H9 (cell line): ENCODE results near the gene RASSF5. TPM values are rescaled to one million over a fixed set of nuclear protein-coding genes. Genes with fewer than 3 reads are reported as not detected.

Experiments used
- DNase-seq: peaks from one replicate; pipeline ENCODE4 v3.0.0-alpha.2; 2017
- H2AFZ ChIP-seq: one replicate; pipeline ENCODE4 v1.6.1; 2013; ENCODE audit warnings: mild to moderate bottlenecking, low read length, control low read depth, moderate library complexity
- H2AK5ac ChIP-seq: 2 replicates; pipeline ENCODE4 v1.6.1; 2013; ENCODE audit warnings: low read length, control low read depth, mixed read lengths; ENCODE audit not compliant: insufficient read length
- H2BK120ac ChIP-seq: one replicate; pipeline ENCODE4 v1.6.1; 2013; ENCODE audit warnings: low read depth, mild to moderate bottlenecking, low read length, control low read depth, inconsistent platforms; ENCODE audit not compliant: poor library complexity, severe bottlenecking
- H2BK12ac ChIP-seq: 2 replicates; pipeline ENCODE4 v1.6.1; 2013; ENCODE audit warnings: low read length, control low read depth, mixed read lengths, low read depth; ENCODE audit not compliant: insufficient read length
- H2BK15ac ChIP-seq: 2 replicates; pipeline ENCODE4 v1.6.1; 2013; ENCODE audit warnings: low read depth, low read length, control low read depth
- H2BK20ac ChIP-seq: one replicate; pipeline ENCODE4 v1.6.1; 2013; ENCODE audit warnings: low read depth, mild to moderate bottlenecking, low read length, control low read depth, inconsistent platforms; ENCODE audit not compliant: poor library complexity, severe bottlenecking
- H2BK5ac ChIP-seq: 2 replicates; pipeline ENCODE4 v1.6.1; 2013; ENCODE audit warnings: low read length, control low read depth, mixed read lengths; ENCODE audit not compliant: insufficient read length
- H3K14ac ChIP-seq: 2 replicates; pipeline ENCODE4 v1.6.1; 2013; ENCODE audit warnings: low read length, control low read depth; ENCODE audit not compliant: insufficient read depth
- H3K18ac ChIP-seq: 2 replicates; pipeline ENCODE4 v1.6.1; 2013; ENCODE audit warnings: low read depth, mild to moderate bottlenecking, mixed read lengths, low read length, control low read depth; ENCODE audit not compliant: insufficient read length
- H3K23ac ChIP-seq: 2 replicates; pipeline ENCODE4 v1.6.1; 2013; ENCODE audit warnings: low read length, control low read depth, mixed read lengths, low read depth; ENCODE audit not compliant: insufficient read length
- H3K23me2 ChIP-seq: 2 replicates; pipeline ENCODE4 v1.6.1; 2013; ENCODE audit warnings: low read depth, mild to moderate bottlenecking, mixed read lengths, low read length, control low read depth; ENCODE audit not compliant: insufficient read length, poor library complexity, severe bottlenecking
- H3K27ac ChIP-seq: 2 replicates; pipeline ENCODE4 v1.5.1; 2013; ENCODE audit warnings: low read length, control low read depth, mixed read lengths, low read depth; ENCODE audit not compliant: insufficient read length
- H3K27me3 ChIP-seq: 2 replicates; pipeline ENCODE4 v1.6.1; 2013; ENCODE audit warnings: low read length, control low read depth, inconsistent platforms; ENCODE audit not compliant: insufficient read depth
- H3K4ac ChIP-seq: 2 replicates; pipeline ENCODE4 v1.6.1; 2013; ENCODE audit warnings: low read depth, mild to moderate bottlenecking, control low read depth, inconsistent platforms, low read length, moderate library complexity
- H3K4me1 ChIP-seq: 2 replicates; pipeline ENCODE4 v1.6.1; 2013; ENCODE audit warnings: low read length, control low read depth, inconsistent platforms; ENCODE audit not compliant: insufficient read depth
- H3K4me2 ChIP-seq: 2 replicates; pipeline ENCODE4 v1.6.1; 2013; ENCODE audit warnings: low read length, control low read depth, mixed read lengths; ENCODE audit not compliant: insufficient read length, insufficient read depth
- H3K56ac ChIP-seq: 2 replicates; pipeline ENCODE4 v1.6.1; 2013; ENCODE audit warnings: low read depth, mild to moderate bottlenecking, mixed read lengths, low read length, control low read depth; ENCODE audit not compliant: insufficient read length
- H3K79me1 ChIP-seq: 2 replicates; pipeline ENCODE4 v1.6.1; 2013; ENCODE audit warnings: low read depth, mild to moderate bottlenecking, moderate library complexity, low read length, control low read depth, inconsistent platforms; ENCODE audit not compliant: insufficient read depth, poor library complexity, severe bottlenecking
- H3K79me2 ChIP-seq: 2 replicates; pipeline ENCODE4 v1.6.1; 2013; ENCODE audit warnings: low read length, control low read depth, inconsistent platforms; ENCODE audit not compliant: insufficient read depth
- H3K9ac ChIP-seq: 2 replicates; pipeline ENCODE4 v1.6.1; 2013; ENCODE audit warnings: low read length, control low read depth, mixed read lengths; ENCODE audit not compliant: insufficient read length; ENCODE audit errors: extremely low read depth
- H3K9me3 ChIP-seq: one replicate; pipeline ENCODE4 v1.6.1; 2013; ENCODE audit warnings: low read depth, low read length, inconsistent platforms; ENCODE audit not compliant: control insufficient read depth
- H3T11ph ChIP-seq: one replicate; pipeline ENCODE4 v1.6.1; 2013; ENCODE audit warnings: mild to moderate bottlenecking, low read length, control low read depth, inconsistent platforms
- H4K20me1 ChIP-seq: one replicate; pipeline ENCODE4 v1.6.1; 2013; ENCODE audit not compliant: control insufficient read depth, insufficient read length, insufficient read depth
- H4K5ac ChIP-seq: 2 replicates; pipeline ENCODE4 v1.6.1; 2013; ENCODE audit warnings: low read depth, mild to moderate bottlenecking, mixed read lengths, low read length, control low read depth; ENCODE audit not compliant: insufficient read length
- H4K8ac ChIP-seq: replicated peaks from 2 replicates; pipeline ENCODE4 v1.6.1; 2013; ENCODE audit warnings: low read length, control low read depth, mixed read lengths, low read depth; ENCODE audit not compliant: insufficient read length
- H4K91ac ChIP-seq: 2 replicates; pipeline ENCODE4 v1.6.1; 2013; ENCODE audit warnings: low read depth, mild to moderate bottlenecking, moderate library complexity, mixed read lengths, low read length, control low read depth; ENCODE audit not compliant: insufficient read length
- H3K27ac Mint-ChIP-seq, 3 experiments: 2 replicates in 2 of 3; 3 replicates in 1 of 3; pipeline ENCODE4 v1.8.0; 2020 to 2021; ENCODE audit warnings: mixed read lengths in 3 of 3, mild to moderate bottlenecking in 1 of 3, moderate library complexity in 1 of 3
- H3K27me3 Mint-ChIP-seq: 2 replicates; pipeline ENCODE4 v1.8.0; 2021; ENCODE audit warnings: low read depth, mild to moderate bottlenecking, moderate library complexity, mixed read lengths
- H3K36me3 Mint-ChIP-seq, 3 experiments: 2 replicates in 2 of 3; 3 replicates in 1 of 3; pipeline ENCODE4 v1.8.0; 2020 to 2021; ENCODE audit warnings: low read depth in 3 of 3, mixed read lengths in 3 of 3; ENCODE audit not compliant: insufficient read depth in 1 of 3
- H3K4me1 Mint-ChIP-seq, 2 experiments: 2 replicates each; pipeline ENCODE4 v1.8.0; 2020; ENCODE audit warnings: mixed read lengths in 2 of 2
- H3K4me3 Mint-ChIP-seq, 2 experiments: 2 replicates in 1 of 2; 3 replicates in 1 of 2; pipeline ENCODE4 v1.8.0; 2020 to 2021; ENCODE audit warnings: mild to moderate bottlenecking in 2 of 2, mixed read lengths in 2 of 2, moderate library complexity in 1 of 2
- H3K9me3 Mint-ChIP-seq, 2 experiments: 2 replicates in 1 of 2; 3 replicates in 1 of 2; pipeline ENCODE4 v1.8.0; 2020; ENCODE audit warnings: mild to moderate bottlenecking in 2 of 2, mixed read lengths in 2 of 2, moderate library complexity in 1 of 2
- CTCF ChIP-seq: fragments of 200-600 bp; sonication (generic); conservative IDR thresholded peaks from 3 replicates; pipeline ENCODE4 v1.8.0; 2021; ENCODE audit warnings: antibody characterized with exemption, mild to moderate bottlenecking
- WGBS: extraction: QIAGEN DNeasy Blood & Tissue Kit; methylation state at CpG from one replicate; pipeline ENCODE4 v1.1.7; 2013; ENCODE audit warnings: missing lambda C conversion rate, low lambda C conversion rate, mixed read lengths; ENCODE audit not compliant: insufficient read length; ENCODE audit errors: extremely low coverage; 5-methylcytosine and 5-hydroxymethylcytosine counted together
- total RNA-seq: library from RNA; stranded (reverse); gene quantifications from 2 replicates; pipeline ENCODE4 v1.2.1, GENCODE V29; 2021

Gene RASSF5
- total RNA-seq, 1 experiment from 2014 or later: 0.50 TPM

GRCh38 chr1:206554211-206554610 lies 46.9 kb downstream of the RASSF5 start:
- Histone ChIP-seq H2BK5ac (no peak overlapping the region), H4K8ac (no peak overlapping the region), H2BK120ac (no peak overlapping the region), H4K20me1 (no peaks in the 10 kb centered on the region), H3K23me2 (peaks cover 8% of the 10 kb centered on the region), H3K27me3 (peaks cover 6% of the 10 kb centered on the region; the same call in 1 of the 2 replicates), H3K4me1 (no peaks in the 10 kb centered on the region), H2AK5ac (no peak overlapping the region), H4K5ac (no peak overlapping the region), H3K27ac (no peak overlapping the region), H3K9ac (no peak overlapping the region), H3T11ph (no peak overlapping the region), H3K9me3 (no peaks in the 10 kb centered on the region), H3K56ac (no peak overlapping the region), H3K18ac (no peak overlapping the region), H2BK15ac (no peak overlapping the region), H3K4me2 (no peak overlapping the region), H2BK20ac (no peak overlapping the region), H3K79me1 (no peaks in the 10 kb centered on the region), H4K91ac (no peak overlapping the region), H3K4ac (no peak overlapping the region), H2AFZ (no peak overlapping the region), H3K79me2 (no peaks in the 10 kb centered on the region), H3K14ac (no peak overlapping the region), H2BK12ac (no peak overlapping the region), H3K23ac (no peak overlapping the region)
- H3K4me1 Mint-ChIP-seq: peaks cover 21 to 23% of the 10 kb centered on the region in 2 experiments
- H3K9me3 Mint-ChIP-seq: no peaks in the 10 kb centered on the region
- H3K36me3 Mint-ChIP-seq: no peaks in the 10 kb centered on the region
- no peak overlapping the region for H3K4me3 Mint-ChIP-seq
- peaks cover 61% of the 10 kb centered on the region for H3K27me3 Mint-ChIP-seq
- no peak overlapping the region for H3K27ac Mint-ChIP-seq
- no peak for TF ChIP-seq CTCF
- DNase-seq: no peak
- WGBS: no CpG with 5 or more reads among the region's 3 CpGs
